B cell (primary cell): ENCODE results near the gene SURF6.

ENCODE experiments used
- CTCF ChIP-seq: fragments of 200-600 bp; IDR thresholded peaks from one replicate; pipeline ENCODE4 v1.8.0; 2022; ENCODE audit warnings: antibody characterized with exemption, mild to moderate bottlenecking
- EZH2 ChIP-seq: IDR thresholded peaks from 2 replicates; pipeline ENCODE4 v1.6.1; 2012; ENCODE audit warnings: borderline replicate concordance, low read depth, mild to moderate bottlenecking, moderate library complexity, low read length; ENCODE audit not compliant: insufficient read depth, poor library complexity, severe bottlenecking

GRCh38 chr9:133353548-133353947 lies 17.6 kb upstream of the SURF6 start:
- TF ChIP-seq CTCF (no peak), EZH2 (no peak)
